PC-9 (cell line): ENCODE data around the gene NAT9.

Experiments used
- CTCF ChIP-seq: fragments of 200-600 bp; sonication (generic); conservative IDR thresholded peaks from 2 replicates; pipeline ENCODE4 v1.6.1; 2017; ENCODE audit warnings: mixed run types, antibody characterized with exemption, mild to moderate bottlenecking, moderate library complexity
- EZH2 ChIP-seq: fragments of 200-600 bp; sonication (generic); IDR thresholded peaks from 2 replicates; pipeline ENCODE4 v1.8.0; 2017; ENCODE audit warnings: antibody characterized with exemption, low read depth

GRCh38 chr17:74744714-74745547 lies 31.2 kb downstream of the NAT9 start:
- TF ChIP-seq CTCF (peak; percentile 99), EZH2 (no peak)
